ENCODE data around the gene HTT. TPM values are rescaled to one million over a fixed set of nuclear protein-coding genes. Genes with fewer than 3 reads are reported as not detected.

The HTT gene
- total RNA-seq, 1 experiment from 2014 or later, result 19.1 TPM

DNA sequence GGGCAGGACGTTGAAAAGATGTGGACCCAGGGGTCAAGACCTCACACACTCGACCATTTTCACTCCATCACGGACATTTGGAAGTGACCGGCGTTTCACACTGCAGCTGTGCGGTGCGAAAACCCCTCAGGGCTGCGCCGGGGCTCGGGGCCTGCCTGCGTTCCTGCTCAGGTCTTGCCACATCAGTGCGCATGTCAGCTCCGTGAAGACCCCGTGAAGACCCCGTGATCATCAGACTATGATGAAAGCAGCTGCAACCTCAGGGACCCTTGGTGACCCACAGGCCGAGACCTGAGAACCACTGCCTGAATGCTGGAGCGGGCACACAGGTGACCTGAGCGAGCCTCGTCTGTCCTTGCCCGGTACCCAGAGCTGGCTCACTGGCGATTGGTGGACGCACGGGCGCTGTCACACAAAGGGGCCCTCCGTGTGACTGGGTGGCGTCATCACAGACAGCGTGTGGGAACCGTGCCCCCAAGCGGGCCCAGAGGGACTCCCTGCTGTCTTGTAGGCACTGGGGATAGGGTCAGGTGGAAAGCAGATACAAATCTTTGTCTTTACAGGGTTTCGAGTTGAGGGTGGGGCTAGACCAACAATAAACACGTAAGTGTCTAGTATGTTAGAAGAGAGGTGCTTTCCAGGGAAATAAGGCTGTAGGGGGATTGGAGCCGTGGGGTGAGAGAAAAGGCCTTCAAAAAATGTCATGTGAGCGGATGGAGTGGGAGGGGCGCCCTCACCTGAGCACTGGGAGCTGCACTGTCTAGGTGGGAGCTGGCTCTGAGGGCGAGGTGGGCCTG, 187.1 kb downstream of the HTT start:
- DNase-seq (ENCODE audit: low read depth), result no peak

DNA sequence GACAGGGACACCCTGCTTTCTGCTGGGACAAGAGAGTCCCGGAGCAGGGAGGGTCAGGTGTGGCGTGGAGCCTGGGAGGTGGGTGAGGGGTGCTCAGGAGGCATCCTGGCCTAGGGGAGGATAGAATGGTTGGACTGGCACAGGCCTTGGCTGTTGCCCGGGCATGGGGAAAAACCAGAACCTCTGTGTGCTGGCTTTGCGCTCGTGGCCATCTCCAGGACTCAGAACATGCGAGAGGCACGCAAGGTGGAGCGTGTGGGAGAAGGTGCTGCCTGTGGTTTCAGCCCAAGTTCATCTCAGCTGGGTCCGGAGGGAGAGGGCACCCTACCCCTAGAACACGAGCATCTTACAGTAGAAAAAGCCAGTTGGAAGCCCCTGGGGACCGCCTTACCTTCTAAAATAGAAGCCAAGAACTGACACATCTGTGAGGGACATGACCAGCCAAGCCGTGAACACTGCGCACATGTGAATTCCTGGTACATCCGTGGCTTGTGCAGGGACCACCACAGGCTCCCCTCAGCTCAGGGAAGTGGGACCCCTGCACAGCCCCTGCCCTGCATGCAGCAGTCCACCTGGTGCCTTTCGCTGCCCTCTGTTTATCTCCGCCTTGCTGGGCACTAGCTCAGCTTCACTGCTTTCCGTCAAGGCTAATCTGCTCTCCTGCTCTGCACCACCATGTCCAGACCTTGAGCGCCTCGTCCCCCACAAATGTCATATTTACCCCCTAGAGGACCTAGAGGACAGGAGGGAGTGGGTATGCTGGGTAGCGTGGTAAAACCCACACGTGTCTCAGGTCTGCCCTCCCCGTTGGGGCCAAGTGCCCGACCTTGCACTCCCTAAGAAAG, 187.9 kb downstream of the HTT start:
- DNase-seq (ENCODE audit: low read depth), result no peak

DNA sequence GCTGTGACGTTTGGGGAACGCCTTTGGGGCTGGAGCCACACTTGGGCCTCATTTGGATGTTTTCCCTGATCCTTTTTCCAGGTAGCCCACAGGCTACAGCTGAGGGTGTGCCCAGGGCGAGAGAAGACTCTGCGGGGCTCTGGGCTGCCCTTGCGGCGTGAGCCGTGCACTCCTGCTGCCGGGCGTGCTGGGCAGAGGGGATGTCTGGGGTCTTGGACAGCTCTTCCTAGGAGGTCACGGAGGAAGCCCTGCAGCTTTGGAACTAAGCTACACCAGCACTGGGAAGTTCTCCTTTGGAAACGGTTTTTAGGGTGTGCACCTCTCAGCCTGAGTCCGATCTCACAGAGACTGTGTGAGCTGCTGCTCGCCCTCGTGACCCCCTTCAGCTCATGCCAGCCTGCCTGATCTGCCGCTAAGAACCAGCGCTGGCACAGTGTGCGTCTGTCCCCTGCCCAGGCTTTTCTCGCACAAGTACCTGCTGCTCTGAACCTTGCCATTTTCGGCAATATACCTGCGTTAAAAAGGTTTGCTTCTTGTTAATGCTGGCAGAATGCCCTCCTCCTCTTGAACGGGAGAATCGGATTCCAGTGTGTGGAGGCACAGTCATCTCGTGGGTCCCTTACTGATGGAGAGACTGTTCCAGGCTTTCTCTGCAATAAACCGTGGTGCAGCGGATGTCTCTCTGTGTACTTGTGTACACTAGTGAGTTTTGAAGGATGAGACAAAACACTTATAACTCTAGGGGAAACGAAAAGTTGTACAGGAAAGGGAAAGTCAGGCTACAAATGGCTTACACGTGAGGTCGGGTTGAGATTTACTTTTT, 188.8 kb downstream of the HTT start:
- DNase-seq (ENCODE audit: low read depth), result no peak

DNA sequence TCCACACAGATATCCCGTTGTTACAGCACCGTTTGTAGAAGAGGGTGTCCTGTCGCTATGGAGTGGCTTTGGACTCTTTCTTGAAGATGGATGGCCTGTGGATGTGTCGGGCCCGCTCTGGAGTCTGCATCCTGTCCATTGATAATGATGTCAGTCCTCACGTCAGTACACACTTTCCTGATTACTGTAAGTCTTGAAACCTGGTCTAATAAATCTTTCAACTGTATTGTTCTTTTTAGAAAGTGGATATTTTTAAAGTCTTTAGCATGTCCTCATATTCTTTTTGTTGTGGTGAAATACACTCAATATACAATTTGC, 189.4 kb downstream of the HTT start:
- no peak for DNase-seq (ENCODE audit: low read depth)

DNA sequence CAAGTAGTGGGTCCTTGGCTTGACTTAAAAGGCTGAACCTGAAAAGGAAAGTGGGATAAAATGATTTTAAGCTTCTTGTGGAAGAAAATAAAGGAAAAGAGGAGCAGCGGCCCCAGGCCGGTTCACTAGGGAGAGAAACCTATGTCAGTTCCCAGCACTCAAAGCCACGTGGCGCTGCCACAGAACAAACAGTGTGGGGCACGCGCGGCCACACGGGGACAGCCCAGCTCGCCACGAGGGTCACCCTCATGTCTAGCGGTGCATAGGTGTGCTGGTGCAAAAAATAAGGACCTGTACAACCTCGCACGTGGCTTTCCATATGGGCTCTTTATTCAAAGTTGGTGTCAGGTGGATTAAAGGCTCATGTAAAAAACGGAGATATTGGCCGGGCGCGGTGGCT, 191.6 kb downstream of the HTT start:
- DNase-seq (ENCODE audit: low read depth), result no peak

DNA sequence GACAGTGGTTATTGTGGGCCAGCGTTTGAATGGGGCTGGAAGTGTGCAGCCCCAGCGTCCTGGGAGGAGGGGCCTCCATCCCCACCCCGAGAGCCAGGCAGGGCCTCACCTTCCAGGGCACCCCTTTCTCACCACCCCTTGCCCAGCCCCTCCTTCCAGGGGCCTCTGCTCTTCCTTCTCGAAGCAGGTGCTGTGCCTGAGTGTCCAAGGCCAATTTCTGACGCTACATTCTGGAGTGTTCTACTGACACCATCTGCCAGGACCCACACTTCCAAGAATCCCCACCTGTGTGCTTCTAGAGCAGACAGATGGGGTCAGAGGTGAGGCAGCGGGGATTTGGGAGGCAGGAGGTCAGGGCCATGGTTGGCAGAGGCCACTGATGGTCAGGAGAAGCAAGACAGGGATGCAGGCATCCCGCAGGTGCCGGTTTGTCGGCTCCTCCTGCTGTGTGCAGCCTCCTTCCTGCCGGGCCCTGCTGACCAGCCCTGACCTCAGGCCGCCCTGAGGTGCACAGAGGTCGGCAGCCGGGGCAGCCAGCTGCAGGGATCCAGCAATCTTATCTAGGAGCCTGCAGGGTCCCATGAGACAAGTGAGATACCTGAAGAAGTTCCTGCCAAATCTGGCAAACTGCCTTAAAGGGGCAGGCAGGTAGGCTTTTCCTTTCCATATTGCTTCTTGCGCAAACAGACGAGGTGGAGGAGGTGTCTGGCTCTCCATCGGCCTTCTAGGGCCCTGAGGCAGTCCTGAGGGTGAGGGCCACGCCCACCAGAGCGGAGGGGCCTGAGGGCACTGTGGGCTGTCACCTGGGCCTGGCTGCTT, 193.3 kb downstream of the HTT start:
- no peak for DNase-seq (ENCODE audit: low read depth)

DNA sequence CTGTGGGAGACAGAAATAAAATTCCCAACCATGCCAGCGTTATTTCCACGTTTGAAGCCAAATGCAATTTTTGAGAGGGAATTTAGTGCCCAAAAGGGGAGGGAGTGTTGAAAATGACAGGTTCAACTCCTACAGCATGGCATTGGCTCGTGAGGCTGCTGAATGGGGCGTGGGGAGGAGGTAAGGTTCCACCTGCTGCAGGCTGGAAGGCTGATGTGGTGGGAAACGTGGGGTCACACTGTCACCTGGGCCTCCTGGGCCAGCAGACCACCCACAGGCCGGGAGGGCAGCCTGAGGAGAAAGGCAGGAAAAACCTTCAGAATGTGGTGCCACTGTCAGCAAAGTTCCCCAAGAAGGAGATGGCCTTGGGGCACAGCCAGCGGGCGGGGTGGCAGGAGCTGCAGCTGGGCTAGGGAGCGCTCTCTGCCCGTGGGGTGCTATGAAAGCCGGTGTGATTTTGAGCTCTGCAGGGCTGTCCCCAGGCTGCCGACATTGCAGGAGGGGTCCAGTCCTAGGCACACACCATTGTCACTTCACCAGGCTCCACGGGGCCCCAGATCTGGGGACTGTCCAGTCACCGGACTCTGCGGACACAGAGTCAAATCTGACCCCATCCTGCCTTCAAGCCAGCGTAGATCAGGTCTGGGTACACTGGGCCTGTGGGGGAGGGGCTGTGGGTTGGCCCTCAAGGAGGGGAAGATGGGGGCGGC, 194.1 kb downstream of the HTT start:
- no peak for DNase-seq (ENCODE audit: low read depth)

DNA sequence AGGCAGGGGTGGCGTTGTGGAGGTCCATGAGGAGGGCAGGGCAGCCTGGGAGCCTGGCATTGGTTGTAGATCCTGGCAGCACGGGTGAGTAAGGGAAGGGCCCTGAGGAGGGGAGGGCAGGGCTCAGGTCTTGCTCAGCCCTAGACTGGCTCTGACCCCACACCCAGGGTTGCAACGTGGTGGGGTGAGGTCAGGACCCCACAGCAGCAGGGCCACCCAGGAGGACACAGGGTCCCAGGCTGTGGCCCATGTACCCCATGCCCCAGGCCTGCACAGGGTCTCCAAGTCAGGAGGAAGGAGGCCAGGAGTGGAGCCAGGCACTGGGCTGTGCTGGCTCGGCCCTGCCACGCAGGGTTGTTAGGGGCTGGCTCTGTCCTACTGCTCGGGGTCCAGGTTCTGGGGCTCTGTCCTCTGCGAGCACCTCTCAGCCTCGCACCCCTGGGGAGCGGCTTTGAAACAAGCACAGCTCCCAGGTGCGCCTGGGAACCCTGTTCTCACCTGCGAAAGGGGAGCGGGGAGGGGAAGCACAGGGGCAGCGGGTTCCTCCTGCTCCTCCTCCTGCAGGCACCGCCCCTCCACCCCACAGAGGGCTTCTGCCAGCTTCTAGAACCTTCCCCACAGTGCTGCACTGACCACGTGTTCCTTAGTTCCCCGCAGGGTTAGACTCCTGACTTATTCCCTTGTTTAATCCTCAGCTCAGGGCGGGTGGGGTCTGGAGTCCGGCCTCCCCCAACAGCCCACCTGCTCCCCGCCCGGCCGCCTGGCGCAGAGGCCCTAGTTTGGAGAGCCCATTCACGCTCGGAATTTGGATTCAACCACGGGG, 194.8 kb downstream of the HTT start:
- DNase-seq (ENCODE audit: low read depth), result no peak

DNA sequence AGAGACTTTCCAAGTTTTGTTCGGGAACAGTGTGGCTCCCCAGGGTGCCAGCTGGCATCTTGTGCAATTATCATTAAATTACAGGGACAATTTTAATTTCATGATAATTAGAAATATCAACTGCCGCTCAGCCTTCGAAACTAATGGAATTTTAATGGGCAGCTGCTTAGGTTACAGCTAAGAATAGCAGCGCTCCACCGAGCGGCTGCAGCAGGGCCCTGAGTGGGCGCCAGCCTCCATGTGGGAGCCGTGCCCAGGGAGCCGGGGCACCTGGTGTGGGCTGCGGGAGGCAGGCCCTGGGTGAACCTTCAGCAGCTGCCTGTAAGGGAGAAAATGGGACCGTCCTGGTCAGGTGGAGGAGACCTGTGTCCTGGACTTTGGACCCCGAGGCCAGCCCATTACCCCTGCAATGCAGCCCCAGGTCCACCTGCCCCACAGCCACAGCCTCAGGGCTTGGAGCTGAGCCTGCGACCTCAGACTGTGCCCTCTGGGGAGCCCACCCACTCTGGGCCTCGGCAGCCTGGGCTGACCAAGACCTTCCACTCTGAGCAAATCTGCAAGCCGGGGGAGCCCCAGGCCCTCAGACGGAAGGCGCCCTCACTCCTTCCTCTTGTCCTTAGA, 195.6 kb downstream of the HTT start:
- DNase-seq (ENCODE audit: low read depth), result no peak

DNA sequence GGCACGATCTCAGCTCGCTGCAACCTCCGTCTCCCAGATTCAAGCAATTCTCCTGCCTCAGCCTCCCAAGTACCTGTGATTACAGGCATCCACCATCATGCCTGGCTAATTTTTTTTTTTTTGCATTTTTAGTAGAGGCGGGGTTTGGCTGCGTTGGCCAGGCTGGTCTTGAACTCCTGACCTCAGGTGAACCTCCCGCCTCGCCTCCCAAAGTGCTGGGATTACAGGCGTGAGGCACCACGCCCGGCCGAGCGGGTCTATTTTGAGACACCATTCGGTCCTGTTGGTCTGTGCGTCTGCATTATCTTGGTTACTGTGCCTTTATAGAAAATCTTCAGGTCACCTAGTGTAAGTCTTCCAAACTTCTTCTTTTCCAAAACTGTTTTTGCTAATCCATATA, 196.7 kb downstream of the HTT start:
- no peak for DNase-seq (ENCODE audit: low read depth)

DNA sequence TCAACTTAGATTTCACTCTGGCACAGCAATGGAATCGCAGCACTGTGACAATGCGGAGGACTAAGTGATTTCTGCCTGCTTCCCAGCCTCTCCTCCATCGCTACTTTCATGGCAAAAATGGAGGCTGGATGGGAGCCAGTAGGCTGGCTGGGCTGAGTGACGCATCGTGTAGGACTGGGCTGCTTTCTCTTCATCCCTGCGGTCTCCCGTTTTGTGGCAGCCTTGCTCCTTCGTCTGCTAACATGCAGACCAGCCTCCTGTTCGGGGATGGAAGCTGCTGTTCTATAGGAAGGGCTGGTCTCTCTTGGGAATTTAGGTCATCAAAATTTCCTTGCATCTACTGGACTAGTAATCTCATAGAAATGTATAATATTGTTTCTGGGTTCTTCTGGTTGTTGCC, 202.5 kb downstream of the HTT start:
- DNase-seq (ENCODE audit: low read depth), result peak; percentile 75

DNA sequence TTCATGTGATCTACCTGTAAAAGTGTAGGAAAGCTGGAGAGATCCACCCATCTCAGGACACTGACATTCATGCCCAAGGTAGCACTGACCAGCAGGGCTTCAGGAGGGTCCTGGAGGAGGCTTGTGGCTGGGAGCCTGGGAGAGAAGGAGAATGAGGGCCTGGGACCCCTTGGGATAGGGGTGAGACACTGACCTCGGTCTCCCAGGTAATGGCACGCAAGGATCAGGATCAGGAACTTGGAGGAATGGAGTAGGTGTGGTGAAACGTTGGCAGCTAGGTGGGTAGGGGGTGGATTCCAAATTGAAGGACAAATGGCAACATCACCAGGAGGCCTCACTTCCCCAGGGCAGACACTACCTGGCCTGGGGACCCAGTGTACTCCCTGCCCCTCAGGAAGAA, 206.0 kb downstream of the HTT start:
- DNase-seq (ENCODE audit: low read depth), result no peak

DNA sequence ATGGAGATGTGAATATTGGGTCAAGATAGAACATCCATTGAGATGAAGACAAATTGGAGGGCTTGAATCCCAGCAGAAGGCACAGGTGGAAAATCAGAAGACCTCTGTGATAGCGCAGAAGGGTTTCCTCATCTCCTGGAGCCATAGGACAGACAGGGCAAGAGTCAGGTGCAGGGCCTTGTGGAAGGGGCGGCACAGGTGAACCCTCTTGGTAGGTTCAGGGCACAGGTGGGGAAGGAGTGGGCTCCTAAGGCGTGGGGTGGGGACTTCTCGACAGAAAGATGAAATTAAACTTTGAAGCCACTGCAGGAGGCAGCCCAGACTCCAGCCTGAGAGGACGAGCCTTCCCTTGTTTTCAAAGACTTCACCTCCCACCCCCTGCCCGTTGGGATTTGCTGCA, 209.0 kb downstream of the HTT start:
- DNase-seq (ENCODE audit: low read depth), result no peak

DNA sequence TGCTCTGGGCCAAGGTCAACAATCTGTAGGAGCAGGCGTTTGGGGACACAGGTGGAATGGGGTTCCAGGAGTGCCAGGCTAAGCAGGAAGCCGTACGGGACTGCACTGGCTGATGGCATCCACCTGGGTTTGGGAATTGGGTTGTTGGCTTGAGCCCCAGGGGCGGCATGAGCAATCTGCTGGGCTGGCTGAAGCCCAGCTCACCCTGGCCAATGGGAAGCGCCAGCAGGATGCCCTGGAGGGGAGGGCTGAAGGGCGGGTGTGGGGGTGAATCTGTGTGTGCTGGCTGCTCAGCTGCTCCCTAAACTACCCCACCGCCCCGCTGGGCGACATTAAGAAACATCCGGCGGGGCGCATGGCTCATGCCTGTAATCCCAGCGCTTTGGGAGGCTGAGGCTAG, 209.4 kb downstream of the HTT start:
- DNase-seq (ENCODE audit: low read depth), result peak; percentile 30

DNA sequence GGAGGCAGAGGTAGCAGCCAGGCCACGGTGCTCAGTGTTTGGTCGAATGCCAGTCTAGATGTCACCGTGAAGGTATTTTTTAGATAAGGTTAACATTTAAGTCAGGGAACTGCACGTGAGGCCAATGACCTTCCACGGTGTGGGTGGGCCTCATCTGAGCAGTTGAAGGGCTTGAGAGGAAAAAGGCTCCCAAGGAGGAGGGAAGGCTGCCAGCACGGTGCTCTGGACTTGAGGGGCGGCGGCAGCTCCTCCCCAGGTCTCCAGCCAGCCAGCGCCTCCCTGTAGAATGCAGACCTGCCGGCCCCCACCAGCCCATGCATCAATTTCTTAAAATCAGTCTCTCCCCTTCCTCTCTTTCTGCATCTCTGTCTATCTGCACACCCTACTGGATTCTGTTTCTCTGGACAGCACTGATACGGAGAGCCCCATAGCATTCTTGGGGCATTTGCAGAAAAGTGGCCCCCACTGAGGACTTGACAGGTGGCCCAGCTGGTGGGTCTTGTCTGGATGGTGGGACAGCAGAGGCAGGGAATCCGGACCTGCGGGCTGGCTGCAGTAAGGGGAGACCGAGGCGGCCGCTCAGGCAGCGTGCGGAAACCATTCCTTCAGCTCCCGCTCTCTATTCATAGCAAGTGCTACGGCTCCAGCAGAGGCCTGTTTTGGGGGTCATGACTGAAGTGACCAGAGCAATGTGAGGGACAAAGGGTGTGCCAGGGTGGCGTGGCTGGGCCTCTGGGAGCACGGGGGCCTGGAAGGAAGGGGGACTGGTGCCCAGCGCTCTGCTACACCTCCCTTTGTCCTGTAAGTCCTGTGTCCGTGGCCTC, 210.5 kb downstream of the HTT start:
- no peak for DNase-seq (ENCODE audit: low read depth)

DNA sequence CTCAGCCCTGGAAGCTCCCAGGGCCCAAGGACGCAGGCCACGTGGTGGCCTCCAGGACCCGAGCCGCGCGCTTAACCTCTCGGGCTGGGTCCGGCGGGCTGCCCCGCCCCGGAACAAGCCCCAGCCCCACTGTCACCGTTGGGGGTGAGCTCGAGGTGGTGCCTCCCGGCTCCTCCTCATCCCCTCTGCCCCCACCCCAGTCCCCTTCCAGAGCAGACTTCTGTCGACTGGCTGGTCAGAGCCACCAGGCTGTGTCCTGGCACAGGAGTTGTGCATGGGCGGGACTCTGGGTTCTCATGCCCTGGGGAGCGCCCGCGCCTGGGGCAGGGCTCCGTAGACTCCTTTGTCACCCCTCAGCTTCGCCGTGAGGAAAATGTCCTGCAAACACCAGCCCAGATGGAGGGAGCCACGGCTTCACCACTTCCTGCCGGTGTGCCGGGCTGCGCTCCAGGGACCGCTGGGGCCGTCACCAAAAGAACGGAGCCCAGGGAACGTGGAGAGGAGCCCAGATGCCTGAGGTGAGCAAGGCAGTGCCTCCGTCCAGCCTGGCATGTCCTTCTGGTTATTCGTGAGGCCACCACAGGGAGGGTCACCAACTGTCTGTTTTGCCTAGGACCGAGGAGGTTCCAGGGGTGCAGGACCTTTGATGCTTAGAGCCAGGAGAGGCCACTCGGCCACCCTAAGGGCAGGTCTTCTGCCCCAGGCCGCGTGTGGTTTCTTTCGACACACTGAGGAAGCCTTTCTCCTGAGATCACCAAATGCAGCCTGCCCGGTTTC, 211.3 kb downstream of the HTT start:
- peak; percentile 45 for DNase-seq (ENCODE audit: low read depth)
